Measurements from ENCODE around the gene DBN1. TPM values are rescaled to one million over a fixed set of nuclear protein-coding genes. Genes with fewer than 3 reads are reported as not detected.

The DBN1 gene
- total RNA-seq, 2 donors from 2014 or later, result 9.3 to 18.8 TPM

DNA sequence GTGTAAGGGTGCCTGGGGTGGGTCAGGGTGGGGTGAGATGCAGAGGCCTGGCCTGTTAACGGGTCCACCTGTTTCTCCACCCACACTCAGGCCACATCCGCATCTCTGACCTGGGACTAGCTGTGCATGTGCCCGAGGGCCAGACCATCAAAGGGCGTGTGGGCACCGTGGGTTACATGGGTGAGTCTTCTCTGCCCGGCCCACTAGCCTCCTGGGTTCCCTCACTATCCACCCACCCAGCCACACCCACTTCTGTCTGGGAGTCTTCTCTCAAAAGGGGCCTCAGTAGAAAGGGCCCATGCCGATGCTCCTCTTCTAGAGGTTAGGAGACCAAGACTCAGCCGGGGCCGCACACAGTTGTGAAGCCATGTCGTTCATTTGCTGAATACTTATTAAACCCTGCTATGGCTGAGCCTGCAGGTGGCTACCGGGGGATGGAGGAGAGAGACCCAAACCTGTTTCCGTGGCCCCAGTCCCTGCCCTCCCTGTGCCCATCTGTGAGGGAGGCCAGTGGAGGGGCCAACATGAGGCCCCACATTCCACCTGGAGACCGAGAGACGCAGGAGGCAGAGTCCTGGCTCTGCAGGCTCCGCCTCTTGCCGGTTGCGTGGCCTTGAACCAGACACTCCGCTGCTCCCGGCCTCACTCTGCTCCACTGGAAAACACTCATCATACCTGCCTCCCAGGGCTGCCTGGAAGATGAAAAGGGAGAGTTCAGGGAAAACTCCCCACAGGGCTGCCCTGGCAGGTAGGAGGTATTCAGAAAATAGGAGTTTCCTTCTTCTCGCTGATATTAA is 38.3 kb downstream of the DBN1 start:
- H3K36me3 ChIP-seq, result peaks cover 20% of the 10 kb centered on the region
- no peak overlapping the region for H3K27ac ChIP-seq
- no peak overlapping the region for H3K9ac ChIP-seq (ENCODE audit: low read depth in 2 of 2, low read length in 2 of 2)

DNA sequence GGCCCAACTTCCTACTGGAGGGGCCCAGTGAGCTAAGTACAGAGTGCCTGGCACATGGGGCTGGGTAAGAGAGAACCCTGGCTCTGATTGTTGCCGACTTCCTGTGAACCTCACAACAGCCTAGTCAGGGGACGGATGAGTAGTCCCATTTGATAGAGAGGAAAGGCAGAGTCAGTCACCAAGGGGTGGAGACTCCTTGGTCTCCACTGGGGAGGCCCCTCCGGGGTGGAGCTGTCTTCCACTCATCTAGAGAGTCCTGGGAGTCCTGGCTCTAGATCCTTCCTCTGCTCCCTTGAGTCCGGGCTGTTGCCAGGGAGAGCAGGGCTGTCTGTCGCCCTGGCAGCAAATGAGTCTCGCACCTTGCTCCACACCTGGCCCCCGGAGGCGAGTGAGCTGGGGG is 39.0 kb downstream of the DBN1 start:
- no peak for DNase-seq
- TF ChIP-seq, protein P1, sequence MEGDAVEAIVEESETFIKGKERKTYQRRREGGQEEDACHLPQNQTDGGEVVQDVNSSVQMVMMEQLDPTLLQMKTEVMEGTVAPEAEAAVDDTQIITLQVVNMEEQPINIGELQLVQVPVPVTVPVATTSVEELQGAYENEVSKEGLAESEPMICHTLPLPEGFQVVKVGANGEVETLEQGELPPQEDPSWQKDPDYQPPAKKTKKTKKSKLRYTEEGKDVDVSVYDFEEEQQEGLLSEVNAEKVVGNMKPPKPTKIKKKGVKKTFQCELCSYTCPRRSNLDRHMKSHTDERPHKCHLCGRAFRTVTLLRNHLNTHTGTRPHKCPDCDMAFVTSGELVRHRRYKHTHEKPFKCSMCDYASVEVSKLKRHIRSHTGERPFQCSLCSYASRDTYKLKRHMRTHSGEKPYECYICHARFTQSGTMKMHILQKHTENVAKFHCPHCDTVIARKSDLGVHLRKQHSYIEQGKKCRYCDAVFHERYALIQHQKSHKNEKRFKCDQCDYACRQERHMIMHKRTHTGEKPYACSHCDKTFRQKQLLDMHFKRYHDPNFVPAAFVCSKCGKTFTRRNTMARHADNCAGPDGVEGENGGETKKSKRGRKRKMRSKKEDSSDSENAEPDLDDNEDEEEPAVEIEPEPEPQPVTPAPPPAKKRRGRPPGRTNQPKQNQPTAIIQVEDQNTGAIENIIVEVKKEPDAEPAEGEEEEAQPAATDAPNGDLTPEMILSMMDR (IDR thresholded peaks at IDR 0.05), result no peak
- Histone ChIP-seq H3K27ac (no peak overlapping the region), H3K4me1 (peaks cover 4% of the 10 kb centered on the region), H3K36me3 (peaks cover 20% of the 10 kb centered on the region), H3K4me3 (no peak overlapping the region), H3K9me3 (no peaks in the 10 kb centered on the region), H3K9ac (ENCODE audit: low read depth in 2 of 2, low read length in 2 of 2) (no peak overlapping the region), H3K27me3 (no peaks in the 10 kb centered on the region)
- intact Hi-C loops (cut with DNase I), result no loop called here

More for the DNA sequence above, 38.3 kb downstream of the DBN1 start:
- Histone ChIP-seq H3K4me1 (peaks cover 4% of the 10 kb centered on the region), H3K9me3 (no peaks in the 10 kb centered on the region), H3K4me3 (no peak overlapping the region), H3K27me3 (no peaks in the 10 kb centered on the region)
- TF ChIP-seq, protein P1 (IDR thresholded peaks at IDR 0.05), result no peak
- DNase-seq, result no peak
- intact Hi-C loops (cut with DNase I), result no loop called here

DNA sequence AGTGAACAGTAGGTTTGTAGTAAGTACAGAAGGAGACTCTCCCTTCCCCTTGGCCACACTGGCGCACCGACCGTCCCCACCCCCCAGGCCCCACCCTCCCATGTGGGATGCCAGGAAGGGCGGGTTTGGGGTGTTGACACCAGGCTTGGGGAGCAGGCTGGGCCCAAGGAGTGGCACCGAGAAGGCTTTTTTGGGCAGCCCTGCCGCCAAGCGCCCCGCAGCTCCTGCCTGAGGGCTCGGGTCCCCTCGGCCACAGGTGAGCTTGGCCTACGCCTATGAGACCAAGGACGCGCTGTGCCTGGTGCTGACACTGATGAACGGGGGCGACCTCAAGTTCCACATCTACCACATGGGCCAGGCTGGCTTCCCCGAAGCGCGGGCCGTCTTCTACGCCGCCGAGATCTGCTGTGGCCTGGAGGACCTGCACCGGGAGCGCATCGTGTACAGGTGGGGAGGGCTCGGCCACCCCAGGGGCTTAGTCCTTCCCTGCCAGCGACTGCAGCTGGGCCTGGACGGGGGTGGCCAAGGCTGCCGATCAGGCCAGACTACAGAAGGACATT is 39.7 kb downstream of the DBN1 start:
- TF ChIP-seq, protein P1 (IDR thresholded peaks at IDR 0.05), result no peak
- intact Hi-C loops (cut with DNase I), result no loop called here
- H3K4me1 ChIP-seq, result peaks cover 4% of the 10 kb centered on the region
- DNase-seq, result no peak
- H3K27me3 ChIP-seq, result no peaks in the 10 kb centered on the region
- no peak overlapping the region for H3K27ac ChIP-seq
- H3K9me3 ChIP-seq, result no peaks in the 10 kb centered on the region
- H3K9ac ChIP-seq (ENCODE audit: low read depth in 2 of 2, low read length in 2 of 2), result no peak overlapping the region
- H3K4me3 ChIP-seq, result no peak overlapping the region
- H3K36me3 ChIP-seq, result peaks cover 20% of the 10 kb centered on the region

DNA sequence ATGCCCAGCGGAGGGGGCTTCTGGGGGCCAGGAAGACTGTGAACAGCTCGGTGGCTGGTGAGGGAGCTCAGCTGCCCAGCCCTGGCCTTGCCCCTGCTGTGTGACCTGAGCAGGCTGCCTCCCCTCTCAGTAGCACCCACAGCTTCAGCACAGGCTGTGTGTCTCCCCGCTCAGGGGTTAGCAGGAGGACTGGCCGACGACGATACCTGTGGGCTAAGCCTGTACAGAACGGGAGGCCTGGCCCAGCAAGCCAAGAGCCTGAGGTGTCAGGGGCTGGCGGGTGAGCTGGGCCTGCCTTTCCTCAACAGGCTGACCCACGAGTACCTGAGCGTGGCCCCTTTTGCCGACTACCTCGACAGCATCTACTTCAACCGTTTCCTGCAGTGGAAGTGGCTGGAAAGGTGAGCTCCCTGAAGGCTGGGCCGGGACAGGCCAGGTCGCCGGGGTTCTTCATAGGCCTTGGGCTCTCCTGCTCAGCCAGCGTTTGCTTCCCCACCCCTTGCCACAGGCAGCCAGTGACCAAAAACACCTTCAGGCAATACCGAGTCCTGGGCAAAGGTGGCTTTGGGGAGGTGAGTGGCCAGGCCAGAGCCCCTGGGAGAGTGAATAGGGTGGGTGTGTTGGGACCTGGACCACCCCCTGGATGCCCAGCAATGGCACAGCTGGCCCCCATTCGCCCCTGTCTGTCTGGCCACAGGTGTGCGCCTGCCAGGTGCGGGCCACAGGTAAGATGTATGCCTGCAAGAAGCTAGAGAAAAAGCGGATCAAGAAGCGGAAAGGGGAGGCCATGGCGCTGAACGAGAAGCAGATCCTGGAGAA is 40.4 kb downstream of the DBN1 start:
- intact Hi-C loops (cut with DNase I), result no loop called here
- no peak overlapping the region for H3K4me3 ChIP-seq
- no peak overlapping the region for H3K27ac ChIP-seq
- peak overlapping the region in 1 of 2 donors; percentile 27 for H3K9ac ChIP-seq (ENCODE audit: low read depth in 2 of 2, low read length in 2 of 2)
- DNase-seq, result no peak
- peaks cover 20% of the 10 kb centered on the region for H3K36me3 ChIP-seq
- TF ChIP-seq, protein P1 (IDR thresholded peaks at IDR 0.05), result no peak
- no peaks in the 10 kb centered on the region for H3K27me3 ChIP-seq
- H3K4me1 ChIP-seq, result peaks cover 4% of the 10 kb centered on the region
- H3K9me3 ChIP-seq, result no peaks in the 10 kb centered on the region

DNA sequence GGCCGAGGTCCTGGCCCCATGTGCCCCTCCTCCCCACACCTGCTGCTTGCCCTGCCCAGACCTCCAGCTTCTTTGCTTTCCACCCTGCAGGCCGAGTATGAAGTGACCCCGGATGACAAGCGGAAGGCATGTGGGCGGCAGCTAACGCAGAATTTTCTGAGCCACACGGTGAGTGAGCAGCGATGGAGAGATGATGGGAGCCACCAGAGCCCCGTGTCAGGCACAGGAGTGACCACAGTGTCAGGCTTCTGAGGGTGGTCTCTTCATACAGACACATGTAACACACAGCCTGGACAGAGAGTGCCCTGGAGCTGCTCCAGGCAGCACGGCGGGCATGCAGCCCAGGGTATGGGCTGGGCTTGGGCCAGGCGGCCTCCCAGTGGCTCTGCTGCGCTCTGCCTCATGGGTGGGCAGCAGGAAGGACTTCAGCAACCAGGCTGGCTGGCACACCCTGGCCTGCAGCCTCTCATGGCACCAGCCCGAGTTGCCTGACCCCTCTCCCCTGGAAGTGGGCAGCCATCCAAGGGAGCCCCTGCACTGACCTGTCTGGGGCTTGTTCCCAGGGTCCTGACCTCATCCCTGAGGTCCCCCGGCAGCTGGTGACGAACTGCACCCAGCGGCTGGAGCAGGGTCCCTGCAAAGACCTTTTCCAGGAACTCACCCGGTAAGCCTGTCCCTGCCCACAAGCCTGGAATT is 41.1 kb downstream of the DBN1 start:
- peaks cover 4% of the 10 kb centered on the region for H3K4me1 ChIP-seq
- TF ChIP-seq, protein P1 (IDR thresholded peaks at IDR 0.05), result no peak
- H3K27me3 ChIP-seq, result no peaks in the 10 kb centered on the region
- peak overlapping the region; percentile 41 for H3K27ac ChIP-seq
- DNase-seq, result no peak
- intact Hi-C loops (cut with DNase I), result no loop called here
- H3K9me3 ChIP-seq, result no peaks in the 10 kb centered on the region
- peak overlapping the region in 1 of 2 donors; percentile 27 for H3K9ac ChIP-seq (ENCODE audit: low read depth in 2 of 2, low read length in 2 of 2)
- peaks cover 20% of the 10 kb centered on the region for H3K36me3 ChIP-seq
- no peak overlapping the region for H3K4me3 ChIP-seq
